GOT3 (cell line): ENCODE measurements around the gene TPPP3.
"Not testable (repeated sequence)": the region's sequence is repeated elsewhere in the genome, so short reads cannot be mapped to it uniquely, and the experiment has no call there.

Experiments used
- DNase-seq: peaks from one replicate; lab custom pipeline; 2025; ENCODE audit warnings: mixed read lengths; lab: John Stamatoyannopoulos, UW

TPPP3 gene

DNA sequence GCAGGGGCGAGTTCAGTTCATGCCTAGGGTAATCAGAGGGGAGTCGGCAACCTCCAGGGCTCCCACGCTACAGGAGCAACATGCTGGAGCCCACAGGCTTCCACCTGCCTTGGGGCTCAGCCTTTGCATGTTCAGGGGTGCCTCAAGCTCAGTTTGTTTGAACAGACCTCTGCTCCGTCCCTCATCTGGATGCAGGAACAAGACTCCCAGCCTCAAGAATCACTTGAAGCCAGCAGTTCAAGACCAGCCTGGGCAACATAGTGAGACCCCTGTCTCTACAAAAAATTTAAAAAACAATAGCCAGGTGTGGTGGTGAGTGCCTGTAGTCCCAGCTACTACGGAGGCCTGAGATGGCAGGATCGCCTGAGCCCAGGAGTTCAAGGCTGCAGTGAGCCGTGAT, 32.7 kb upstream of the TPPP3 start:
- no peak for DNase-seq

DNA sequence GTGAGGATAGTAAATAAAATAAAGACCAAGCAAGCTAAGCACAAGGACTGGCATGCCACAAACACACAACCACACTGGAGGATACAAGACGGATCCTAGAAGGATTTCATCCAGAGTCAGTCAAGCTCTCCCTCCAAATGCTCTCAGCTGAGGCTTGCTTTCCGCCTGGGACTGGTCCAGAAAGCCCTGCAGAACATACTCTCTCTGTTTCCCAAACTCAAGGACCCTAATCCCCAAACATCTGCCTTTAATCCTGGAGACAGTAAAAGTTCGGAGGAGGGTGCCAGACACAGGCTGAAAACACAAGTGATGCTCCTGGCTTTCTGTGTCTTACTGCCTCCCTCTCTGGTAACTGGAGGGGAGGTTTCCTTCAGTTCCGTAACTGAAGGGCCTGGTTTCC, 32.3 kb upstream of the TPPP3 start:
- no peak for DNase-seq

GRCh38 chr16:67425061-67425460, 31.8 kb upstream of the TPPP3 start:
- no peak for DNase-seq

DNA sequence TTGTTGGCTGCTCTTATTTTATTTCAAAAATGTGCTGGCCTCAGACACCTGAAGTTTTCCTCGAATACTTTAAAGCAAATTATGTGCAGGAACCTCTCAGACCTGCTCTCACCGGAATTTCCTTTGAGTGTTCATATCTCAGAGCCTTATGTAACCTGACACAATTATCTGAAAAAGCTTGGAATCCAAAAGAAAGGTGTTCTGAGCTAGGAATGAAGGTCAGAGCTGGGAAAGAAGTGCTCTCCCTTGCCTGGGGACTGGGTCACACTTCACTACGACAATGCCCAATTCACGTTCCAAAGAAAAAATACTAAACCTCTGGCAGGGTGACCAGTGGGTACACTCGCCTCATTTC, 30.9 kb upstream of the TPPP3 start:
- no peak for DNase-seq

DNA sequence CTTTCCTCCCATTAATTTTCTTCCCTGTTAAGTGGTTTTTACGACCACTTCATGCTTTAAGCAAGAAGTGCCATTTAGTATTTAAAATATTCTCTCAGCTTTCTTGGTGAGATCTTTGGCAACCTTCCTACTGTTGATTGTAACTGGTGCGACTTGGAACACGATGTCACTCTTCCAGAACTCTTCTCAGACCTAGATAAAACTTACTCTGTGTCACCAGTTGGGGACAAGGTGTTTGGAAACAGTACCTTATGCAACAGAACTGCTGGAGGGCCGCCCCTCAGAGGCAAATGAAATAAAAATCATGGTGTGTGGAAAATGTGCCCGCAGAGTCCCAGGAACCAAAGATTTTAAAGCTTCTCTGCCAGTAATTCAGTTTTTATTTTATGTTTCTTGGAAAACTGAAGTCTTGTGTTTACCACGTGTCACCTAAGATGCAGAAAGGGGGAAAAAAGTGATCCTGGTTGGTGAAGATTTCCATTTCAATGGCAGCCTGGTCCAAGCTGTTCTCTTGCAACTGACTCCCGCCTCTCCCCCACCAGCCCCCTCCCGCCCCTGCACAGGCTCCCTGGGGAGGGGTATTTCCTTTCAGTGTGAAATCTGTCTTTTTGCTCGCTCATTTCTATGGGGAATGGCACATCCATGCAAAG, 30.4 kb upstream of the TPPP3 start:
- DNase-seq, result no peak

DNA sequence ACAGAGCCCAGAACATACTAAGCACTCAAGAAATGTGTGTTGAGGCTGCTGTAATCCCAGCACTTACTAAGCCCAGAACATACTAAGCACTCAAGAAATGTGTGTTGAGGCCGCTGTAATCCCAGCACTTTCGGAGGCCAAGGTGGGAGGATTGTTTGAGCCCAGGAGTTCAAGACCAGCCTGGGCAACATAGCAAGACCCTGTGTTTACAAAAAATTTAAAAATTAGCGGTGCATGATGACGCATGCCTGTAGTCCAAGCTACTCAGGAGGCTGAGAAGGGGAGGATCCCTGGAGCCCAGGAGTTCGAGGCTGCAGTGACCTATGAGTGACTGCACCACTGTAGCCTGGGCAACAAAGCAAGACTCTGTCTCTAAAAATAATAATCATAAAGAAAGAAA, 29.7 kb upstream of the TPPP3 start:
- DNase-seq, result no peak

- DNase-seq, result no peak
These were observed 27.7 kb upstream of the TPPP3 start for GRCh38 chr16:67421030-67421429.

GRCh38 chr16:67419931-67420330, 26.6 kb upstream of the TPPP3 start:
- DNase-seq, result no peak

- no peak for DNase-seq
These were observed 26.2 kb upstream of the TPPP3 start for GRCh38 chr16:67419502-67419901.

DNA sequence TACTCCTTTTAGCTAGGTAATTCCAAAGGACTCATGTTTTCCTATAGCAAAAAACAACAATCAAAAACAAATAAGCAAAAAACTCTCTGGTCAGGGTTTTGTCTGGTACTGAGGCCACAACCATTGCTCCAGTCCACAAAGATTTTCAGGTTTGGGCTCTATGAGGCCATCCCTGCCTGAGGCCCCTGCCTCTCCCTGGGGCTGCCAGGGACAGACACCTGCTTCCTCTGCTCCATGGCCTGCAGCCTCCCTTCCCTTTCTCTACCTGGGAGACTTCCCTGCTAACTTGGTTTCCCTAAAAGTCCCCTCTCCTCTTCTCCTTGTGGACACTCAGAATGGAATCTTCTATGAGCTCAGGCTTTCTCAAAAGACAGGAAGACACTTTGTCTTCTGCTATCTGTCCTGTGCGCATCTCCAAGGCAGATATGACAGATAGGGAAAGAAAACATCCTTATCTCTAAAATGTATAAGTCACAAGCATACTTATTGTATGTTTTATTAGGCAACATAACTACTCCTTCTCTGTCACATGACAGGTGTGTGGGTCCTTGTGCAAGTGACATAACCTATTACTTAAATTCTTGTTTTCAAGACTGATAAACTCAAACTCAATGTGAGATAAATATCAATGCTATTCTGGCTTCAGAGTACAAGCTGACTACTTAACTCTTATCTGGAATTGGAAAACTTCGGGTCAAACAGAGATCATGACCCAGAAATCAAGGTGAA, 24.2 kb upstream of the TPPP3 start:
- DNase-seq, result no peak

DNA sequence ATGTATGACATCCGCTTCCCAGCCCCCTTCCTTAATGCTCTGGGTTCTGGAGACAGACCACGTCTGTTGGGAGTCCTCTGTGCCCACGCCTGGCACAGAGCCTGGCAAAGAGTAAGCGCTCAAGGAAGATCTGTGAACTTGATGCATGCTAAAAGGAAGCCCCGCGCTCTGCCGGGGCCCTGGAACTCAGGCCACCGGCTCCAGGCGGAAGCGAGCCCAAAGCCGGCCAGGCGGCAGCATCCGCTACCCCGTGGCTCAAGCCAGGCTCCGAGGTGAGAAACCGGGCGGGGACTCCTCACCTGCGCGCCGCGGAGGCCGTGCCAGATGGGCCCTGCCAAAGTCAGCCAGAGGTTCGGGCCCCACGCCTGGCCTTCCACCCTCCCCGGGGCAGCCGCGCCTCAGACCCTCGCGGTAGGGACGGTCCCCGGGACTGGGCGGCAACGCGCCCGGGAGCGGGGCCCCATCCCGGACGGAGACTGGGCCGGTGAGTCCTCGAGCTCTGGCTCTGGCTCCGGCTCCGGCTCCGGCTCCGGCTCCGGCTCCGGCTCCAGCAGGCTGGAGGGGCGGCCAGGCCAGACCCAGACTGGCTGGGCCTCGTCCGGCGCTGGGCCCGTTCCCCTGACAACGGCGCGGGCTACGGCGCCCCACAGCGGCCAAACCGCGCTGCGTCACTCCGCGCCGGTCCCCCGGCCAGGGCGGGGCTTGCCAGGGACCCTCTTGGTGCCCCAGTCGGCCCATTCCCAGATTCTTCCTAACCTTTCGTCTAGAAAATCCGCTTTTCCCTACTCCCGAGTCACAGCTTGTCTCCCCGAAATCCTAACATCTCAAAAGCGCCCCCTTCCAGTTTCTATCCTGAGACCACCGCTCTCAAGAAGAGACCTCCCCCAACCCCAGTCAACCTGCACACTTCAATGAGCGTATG, 22.8 kb upstream of the TPPP3 start, which contains the start of gene ZDHHC1:
ZDHHC1 (minus strand) TSS at position 606 of the 922 bp plus-strand sequence. CDS start 8,702 bp downstream, outside the sequence.
- DNase-seq, result peak; percentile 45

- not testable (repeated sequence) for DNase-seq
These were observed 22.1 kb upstream of the TPPP3 start for GRCh38 chr16:67415421-67415820.

DNA sequence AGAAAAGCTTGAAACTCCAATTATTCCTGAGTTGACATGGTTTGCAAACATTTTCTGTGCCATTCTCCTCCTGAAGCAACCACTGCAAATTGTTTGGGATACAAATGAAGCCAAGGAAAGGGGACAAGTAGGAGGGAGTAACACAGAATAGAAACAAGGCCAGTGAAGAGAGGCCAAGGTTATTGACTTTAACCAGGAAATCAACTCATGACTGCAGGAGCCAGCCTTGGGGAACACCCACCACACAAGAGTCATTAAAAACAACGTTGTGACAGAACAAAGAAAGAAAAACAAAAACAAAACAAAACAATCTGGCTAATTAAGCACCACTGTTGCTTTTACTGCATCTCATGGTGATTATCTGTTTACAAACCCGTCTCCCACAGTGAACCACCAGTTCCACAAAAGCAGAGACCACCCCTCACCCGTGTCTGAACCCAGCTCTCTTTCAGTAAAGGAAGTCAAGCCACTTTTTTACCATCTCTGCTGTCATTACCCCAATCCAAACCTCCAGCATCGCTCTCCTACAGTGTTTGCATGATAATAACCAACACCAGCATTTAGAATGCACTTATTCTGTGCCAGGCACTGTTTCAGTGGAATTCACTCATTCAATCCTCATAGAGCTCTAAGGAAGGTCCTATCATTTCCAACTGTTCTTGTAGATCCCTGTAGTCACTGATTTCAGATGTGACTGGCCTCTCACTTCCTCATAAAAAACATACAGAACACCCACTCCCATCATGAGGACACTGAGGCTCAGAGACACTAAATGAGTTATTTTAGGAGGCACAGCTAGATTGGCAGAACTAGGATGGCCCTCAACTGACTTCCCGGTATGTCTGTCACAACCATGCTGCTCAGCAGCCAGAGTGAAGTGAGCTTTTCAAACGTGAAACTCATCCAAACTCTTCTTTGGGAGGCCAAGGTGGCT, 20.9 kb upstream of the TPPP3 start:
- no peak for DNase-seq

- no peak for DNase-seq
These were observed 19.0 kb upstream of the TPPP3 start for GRCh38 chr16:67412294-67412693.

- DNase-seq, result no peak
These were observed 18.0 kb upstream of the TPPP3 start for GRCh38 chr16:67411339-67411738.

GRCh38 chr16:67409631-67410030, 16.3 kb upstream of the TPPP3 start:
- DNase-seq, result no peak

GRCh38 chr16:67407788-67408452, 14.6 kb upstream of the TPPP3 start:
- no peak for DNase-seq

- DNase-seq, result no peak
These were observed 14.0 kb upstream of the TPPP3 start for GRCh38 chr16:67407176-67407787.

- DNase-seq, result no peak
These were observed 13.0 kb upstream of the TPPP3 start for GRCh38 chr16:67406111-67406971.

- no peak for DNase-seq
These were observed 12.0 kb upstream of the TPPP3 start for GRCh38 chr16:67405336-67405735.
